ENCODE results near the gene ARHGEF3. TPM values are rescaled to one million over a fixed set of nuclear protein-coding genes. Genes with fewer than 3 reads are reported as not detected.

ARHGEF3 gene
- total RNA-seq, 1 donor, result 21.7 TPM

DNA sequence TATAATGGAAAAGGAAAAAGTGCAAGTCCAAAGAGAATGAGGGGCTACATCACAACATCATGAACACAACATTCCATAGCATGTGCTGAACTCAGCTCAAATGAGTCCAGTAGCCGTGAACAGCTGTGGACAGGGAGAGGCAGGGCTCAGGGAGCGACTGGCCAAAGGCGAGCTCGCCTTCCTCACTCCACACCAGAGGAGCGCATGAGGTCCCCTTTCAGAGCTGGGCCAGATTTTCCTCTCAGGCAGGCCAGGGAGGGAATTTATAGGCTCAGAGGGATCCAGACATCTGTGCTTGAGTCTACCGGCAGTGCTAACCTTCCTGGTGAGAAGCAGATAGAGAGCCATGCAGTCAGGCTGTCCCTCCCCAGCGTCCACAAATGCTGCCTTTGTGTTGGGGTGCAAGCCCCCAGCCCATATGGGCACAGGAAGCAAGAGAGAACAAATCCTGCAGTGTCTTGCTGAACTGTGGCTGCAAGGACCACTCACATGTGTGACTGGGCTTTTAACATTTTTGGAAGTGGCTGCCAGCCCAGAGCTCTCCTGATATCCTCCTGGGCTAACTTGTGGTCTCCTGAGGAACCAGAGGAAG is 32.5 kb downstream of the ARHGEF3 start:
- TF ChIP-seq, protein P1, sequence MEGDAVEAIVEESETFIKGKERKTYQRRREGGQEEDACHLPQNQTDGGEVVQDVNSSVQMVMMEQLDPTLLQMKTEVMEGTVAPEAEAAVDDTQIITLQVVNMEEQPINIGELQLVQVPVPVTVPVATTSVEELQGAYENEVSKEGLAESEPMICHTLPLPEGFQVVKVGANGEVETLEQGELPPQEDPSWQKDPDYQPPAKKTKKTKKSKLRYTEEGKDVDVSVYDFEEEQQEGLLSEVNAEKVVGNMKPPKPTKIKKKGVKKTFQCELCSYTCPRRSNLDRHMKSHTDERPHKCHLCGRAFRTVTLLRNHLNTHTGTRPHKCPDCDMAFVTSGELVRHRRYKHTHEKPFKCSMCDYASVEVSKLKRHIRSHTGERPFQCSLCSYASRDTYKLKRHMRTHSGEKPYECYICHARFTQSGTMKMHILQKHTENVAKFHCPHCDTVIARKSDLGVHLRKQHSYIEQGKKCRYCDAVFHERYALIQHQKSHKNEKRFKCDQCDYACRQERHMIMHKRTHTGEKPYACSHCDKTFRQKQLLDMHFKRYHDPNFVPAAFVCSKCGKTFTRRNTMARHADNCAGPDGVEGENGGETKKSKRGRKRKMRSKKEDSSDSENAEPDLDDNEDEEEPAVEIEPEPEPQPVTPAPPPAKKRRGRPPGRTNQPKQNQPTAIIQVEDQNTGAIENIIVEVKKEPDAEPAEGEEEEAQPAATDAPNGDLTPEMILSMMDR (IDR thresholded peaks at IDR 0.05; ENCODE audit: extremely low read depth, low read depth, low read length), result no peak
- no peaks in the 10 kb centered on the region for H3K27me3 ChIP-seq (ENCODE audit: insufficient read depth, low read length)
- H3K4me2 ChIP-seq (ENCODE audit: insufficient read depth, low read length), result no peak overlapping the region
- no peak for DNase-seq (ENCODE audit: insufficient read length, low spot score, missing footprints)
- no peak overlapping the region for H3K4me3 ChIP-seq (ENCODE audit: insufficient read depth, low read length)
- H2AFZ ChIP-seq (ENCODE audit: low read length), result no peak overlapping the region
- peaks cover 5% of the 10 kb centered on the region for H3K4me1 ChIP-seq (ENCODE audit: insufficient read depth, low read length)
- no peak overlapping the region for H3K27ac ChIP-seq (ENCODE audit: low read depth, low read length)
- no peaks in the 10 kb centered on the region for H3K9me3 ChIP-seq (ENCODE audit: low read depth, low read length)
- H3K79me2 ChIP-seq (ENCODE audit: insufficient read depth, low read length), result no peaks in the 10 kb centered on the region
- no peaks in the 10 kb centered on the region for H3K36me3 ChIP-seq (ENCODE audit: insufficient read depth, low read length)
- H4K20me1 ChIP-seq (ENCODE audit: insufficient read depth, low read length), result peaks cover 5% of the 10 kb centered on the region

DNA sequence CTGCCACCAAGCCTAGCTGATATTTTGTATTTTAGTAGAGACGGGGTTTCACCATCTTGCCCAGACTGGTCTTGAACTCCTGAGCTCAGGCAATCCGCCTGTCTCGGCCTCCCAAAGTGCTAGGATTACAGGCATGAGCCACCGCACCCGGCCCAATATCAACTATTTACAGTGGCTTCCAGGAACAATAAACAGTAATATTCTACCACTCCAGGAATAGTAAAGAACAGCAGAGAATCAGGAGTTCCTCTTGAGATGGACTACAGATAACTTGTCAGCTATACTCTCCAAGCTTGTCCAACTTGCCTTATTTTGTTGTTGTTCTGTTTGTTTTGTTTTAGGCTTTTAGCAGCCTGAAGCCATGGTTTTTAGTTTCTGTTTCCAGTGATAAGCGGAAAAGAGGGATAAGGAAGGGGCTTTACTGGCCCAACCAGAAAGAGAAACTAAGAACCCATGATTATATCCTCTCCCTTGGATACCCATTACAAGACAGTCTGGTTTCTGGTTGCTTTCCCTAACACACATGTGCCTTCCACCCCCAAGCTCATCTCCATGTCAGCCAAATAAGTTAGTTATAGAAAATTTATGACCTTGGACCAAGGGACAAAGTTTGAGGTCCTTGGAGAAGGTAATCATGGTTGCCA is 36.7 kb downstream of the ARHGEF3 start:
- Histone ChIP-seq H3K4me2 (ENCODE audit: insufficient read depth, low read length) (no peak overlapping the region), H3K79me2 (ENCODE audit: insufficient read depth, low read length) (no peaks in the 10 kb centered on the region)
- no peak for DNase-seq (ENCODE audit: insufficient read length, low spot score, missing footprints)

DNA sequence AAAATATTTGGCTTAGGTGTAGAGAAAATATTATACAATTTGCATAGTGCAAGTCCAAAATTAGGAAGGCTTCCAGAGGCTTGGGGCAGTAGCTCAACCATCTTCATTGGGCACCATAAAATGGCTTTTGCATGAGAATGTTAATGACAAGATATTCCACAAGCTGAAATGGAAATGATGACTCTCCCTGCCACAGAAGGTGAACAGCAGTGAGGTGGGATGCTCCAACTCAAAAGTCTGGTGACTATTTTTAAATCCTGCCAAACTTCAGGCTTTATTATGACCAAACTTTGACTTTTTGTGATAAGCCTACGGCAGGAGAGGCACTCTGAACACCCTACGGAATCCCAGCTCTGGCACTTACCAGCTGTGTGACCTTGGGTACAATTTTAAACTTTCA is 37.6 kb downstream of the ARHGEF3 start:
- H3K36me3 ChIP-seq (ENCODE audit: insufficient read depth, low read length), result no peaks in the 10 kb centered on the region
- peaks cover 1% of the 10 kb centered on the region for H4K20me1 ChIP-seq (ENCODE audit: insufficient read depth, low read length)
- TF ChIP-seq, protein P1 (IDR thresholded peaks at IDR 0.05; ENCODE audit: extremely low read depth, low read depth, low read length), result no peak
- no peak for DNase-seq (ENCODE audit: insufficient read length, low spot score, missing footprints)
- peaks cover 12% of the 10 kb centered on the region for H3K4me1 ChIP-seq (ENCODE audit: insufficient read depth, low read length)
- no peak overlapping the region for H3K4me2 ChIP-seq (ENCODE audit: insufficient read depth, low read length)
- H3K27ac ChIP-seq (ENCODE audit: low read depth, low read length), result no peak overlapping the region
- no peak overlapping the region for H3K4me3 ChIP-seq (ENCODE audit: insufficient read depth, low read length)
- no peaks in the 10 kb centered on the region for H3K27me3 ChIP-seq (ENCODE audit: insufficient read depth, low read length)
- H3K79me2 ChIP-seq (ENCODE audit: insufficient read depth, low read length), result no peaks in the 10 kb centered on the region
- no peak overlapping the region for H2AFZ ChIP-seq (ENCODE audit: low read length)
- H3K9me3 ChIP-seq (ENCODE audit: low read depth, low read length), result no peaks in the 10 kb centered on the region

More for the DNA sequence above, 36.7 kb downstream of the ARHGEF3 start:
- Histone ChIP-seq H3K27me3 (ENCODE audit: insufficient read depth, low read length) (no peaks in the 10 kb centered on the region), H3K9me3 (ENCODE audit: low read depth, low read length) (no peaks in the 10 kb centered on the region), H4K20me1 (ENCODE audit: insufficient read depth, low read length) (peaks cover 5% of the 10 kb centered on the region), H3K4me1 (ENCODE audit: insufficient read depth, low read length) (peaks cover 12% of the 10 kb centered on the region), H3K4me3 (ENCODE audit: insufficient read depth, low read length) (no peak overlapping the region), H3K27ac (ENCODE audit: low read depth, low read length) (no peak overlapping the region), H3K36me3 (ENCODE audit: insufficient read depth, low read length) (no peaks in the 10 kb centered on the region), H2AFZ (ENCODE audit: low read length) (no peak overlapping the region)
- TF ChIP-seq, protein P1 (IDR thresholded peaks at IDR 0.05; ENCODE audit: extremely low read depth, low read depth, low read length), result no peak

DNA sequence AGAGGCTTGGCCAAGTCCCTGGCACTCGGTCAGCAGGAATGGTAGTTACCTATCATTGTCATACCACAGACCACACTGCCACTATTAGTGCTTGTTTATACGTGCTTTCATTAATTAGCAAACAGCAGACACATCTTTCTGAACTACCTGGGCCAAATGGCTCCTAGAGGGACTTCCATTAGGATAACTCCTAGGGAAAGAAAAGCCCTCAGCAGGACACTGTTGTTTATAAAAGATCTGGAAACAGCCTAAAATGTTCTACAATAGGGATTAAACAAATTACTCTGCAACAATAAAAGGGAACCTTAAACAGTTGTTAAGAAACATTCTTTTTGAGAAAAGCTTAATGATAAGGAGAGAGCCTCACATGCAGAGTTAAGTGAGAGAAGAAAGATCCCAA is 38.5 kb downstream of the ARHGEF3 start:
- TF ChIP-seq, protein P1 (IDR thresholded peaks at IDR 0.05; ENCODE audit: extremely low read depth, low read depth, low read length), result no peak
- DNase-seq (ENCODE audit: insufficient read length, low spot score, missing footprints), result no peak
- H4K20me1 ChIP-seq (ENCODE audit: insufficient read depth, low read length), result no peaks in the 10 kb centered on the region
- H3K9me3 ChIP-seq (ENCODE audit: low read depth, low read length), result no peaks in the 10 kb centered on the region
- H3K4me2 ChIP-seq (ENCODE audit: insufficient read depth, low read length), result no peak overlapping the region
- no peak overlapping the region for H2AFZ ChIP-seq (ENCODE audit: low read length)
- H3K27ac ChIP-seq (ENCODE audit: low read depth, low read length), result no peak overlapping the region
- H3K4me3 ChIP-seq (ENCODE audit: insufficient read depth, low read length), result no peak overlapping the region
- no peaks in the 10 kb centered on the region for H3K36me3 ChIP-seq (ENCODE audit: insufficient read depth, low read length)
- H3K79me2 ChIP-seq (ENCODE audit: insufficient read depth, low read length), result no peaks in the 10 kb centered on the region
- peaks cover 15% of the 10 kb centered on the region for H3K4me1 ChIP-seq (ENCODE audit: insufficient read depth, low read length)
- H3K27me3 ChIP-seq (ENCODE audit: insufficient read depth, low read length), result no peaks in the 10 kb centered on the region

Measured in osteoblast (primary cell).